PC-9 (cell line): ENCODE measurements around the gene SLC43A1. TPM values are rescaled to one million over a fixed set of nuclear protein-coding genes. Genes with fewer than 3 reads are reported as not detected.
A peak's percentile ranks its signal among the peaks of the same experiment; 100 is the strongest.

ENCODE experiments used
- BruUV-seq: library from RNA; stranded (reverse); fragments of 400-500 nt; replicated peaks from 2 replicates; lab custom pipeline; 2021; lab: Mats Ljungman, UMichigan
- CTCF ChIA-PET: fragments of 300-600 bp; sonication (Branson Sonifier 250); formaldehyde crosslinking; loops from one replicate; lab custom pipeline; 2022; ENCODE audit warnings: antibody characterized with exemption; lab: Charles Lee
- POLR2A ChIA-PET: fragments of 300-600 bp; sonication (Branson Sonifier 250); formaldehyde crosslinking; loops from one replicate; lab custom pipeline; 2022; ENCODE audit warnings: antibody characterized with exemption; ENCODE audit not compliant: unreplicated experiment; lab: Charles Lee
- DNase-seq, 2 experiments: peaks; one replicate each; pipeline versions ENCODE4 v3.0.0 to v3.0.0-alpha.2; 2015 to 2022; ENCODE audit warnings: mixed read lengths in 1 of 2
- H2AFZ ChIP-seq: fragments of 200-600 bp; sonication (generic); 2 replicates; pipeline ENCODE4 v1.8.1; 2017; ENCODE audit warnings: antibody characterized with exemption
- H3F3A ChIP-seq: fragments of 200-600 bp; sonication (generic); 2 replicates; pipeline ENCODE4 v1.8.1; 2017; ENCODE audit warnings: antibody characterized with exemption, mild to moderate bottlenecking, low read depth; ENCODE audit not compliant: insufficient read depth
- H3K27ac ChIP-seq: fragments of 200-600 bp; sonication (generic); 2 replicates; pipeline ENCODE4 v1.6.1; 2016; ENCODE audit warnings: mixed run types
- H3K27me3 ChIP-seq: fragments of 200-600 bp; sonication (generic); 2 replicates; pipeline ENCODE4 v1.6.1; 2016; ENCODE audit warnings: low read depth, mixed run types; ENCODE audit not compliant: insufficient read depth
- H3K36me3 ChIP-seq: fragments of 200-600 bp; sonication (generic); 2 replicates; pipeline ENCODE4 v1.6.1; 2016; ENCODE audit warnings: low read depth, mixed run types
- H3K4me1 ChIP-seq: fragments of 200-600 bp; sonication (generic); replicated peaks from 2 replicates; pipeline ENCODE4 v1.6.1; 2016; ENCODE audit warnings: mixed run types; ENCODE audit not compliant: insufficient read depth
- H3K4me2 ChIP-seq: fragments of 200-600 bp; sonication (generic); 2 replicates; pipeline ENCODE4 v1.6.1; 2017; ENCODE audit warnings: mixed run types
- H3K4me3 ChIP-seq: fragments of 200-600 bp; sonication (generic); 2 replicates; pipeline ENCODE4 v1.6.1; 2016; ENCODE audit warnings: mixed run types
- H3K79me2 ChIP-seq: fragments of 200-600 bp; sonication (generic); 2 replicates; pipeline ENCODE4 v1.6.1; 2017; ENCODE audit warnings: low read depth, mixed run types
- H3K9me2 ChIP-seq: fragments of 200-600 bp; sonication (generic); 2 replicates; pipeline ENCODE4 v1.8.1; 2017; ENCODE audit warnings: mild to moderate bottlenecking; ENCODE audit not compliant: insufficient read depth
- H3K9me3 ChIP-seq: fragments of 200-600 bp; sonication (generic); 2 replicates; pipeline ENCODE4 v1.8.1; 2016; ENCODE audit warnings: low read depth; ENCODE audit not compliant: insufficient read depth
- H4K20me1 ChIP-seq: fragments of 200-600 bp; sonication (generic); 2 replicates; pipeline ENCODE4 v1.8.1; 2017; ENCODE audit not compliant: insufficient read depth
- EZH2 ChIP-seq: fragments of 200-600 bp; sonication (generic); IDR thresholded peaks from 2 replicates; pipeline ENCODE4 v1.8.0; 2017; ENCODE audit warnings: antibody characterized with exemption, low read depth
- intact Hi-C: fragments of 100-400 bp; cut with micrococcal nuclease; formaldehyde crosslinking; loops from one replicate; pipeline ENCODE4 v1.10.0; 2022; ENCODE audit not compliant: unreplicated experiment
- total RNA-seq: library from RNA; stranded (reverse); gene quantifications from 2 replicates; pipeline ENCODE4 v1.2.3, GENCODE V29; 2021
- TF ChIP-seq, protein P1 (sequence below): fragments of 200-600 bp; sonication (generic); conservative IDR thresholded peaks from 2 replicates; pipeline ENCODE4 v1.6.1; 2017; ENCODE audit warnings: mixed run types, antibody characterized with exemption, mild to moderate bottlenecking, moderate library complexity

The SLC43A1 gene
- total RNA-seq, 1 experiment from 2014 or later = 4.0 TPM

- H3K36me3 ChIP-seq = no peaks in the 10 kb centered on the region
- H3K4me2 ChIP-seq = peak overlapping the region; percentile 32
- no peaks in the 10 kb centered on the region for H3K79me2 ChIP-seq
- BruUV-seq = no TSS peak
- intact Hi-C loops = no loop called here
- CTCF ChIA-PET = interaction anchor here (0.6 to 2.1 kb wide), 6 partner anchors 10 to 142 kb away, joined by 3 to 22 read pairs (median 4); no protein-coding TSS in a partner anchor
- no peak overlapping the region for H3K4me3 ChIP-seq
- H3K4me1 ChIP-seq = peaks cover 52% of the 10 kb centered on the region
- no peaks in the 10 kb centered on the region for H3K9me3 ChIP-seq
- TF ChIP-seq, protein P1, sequence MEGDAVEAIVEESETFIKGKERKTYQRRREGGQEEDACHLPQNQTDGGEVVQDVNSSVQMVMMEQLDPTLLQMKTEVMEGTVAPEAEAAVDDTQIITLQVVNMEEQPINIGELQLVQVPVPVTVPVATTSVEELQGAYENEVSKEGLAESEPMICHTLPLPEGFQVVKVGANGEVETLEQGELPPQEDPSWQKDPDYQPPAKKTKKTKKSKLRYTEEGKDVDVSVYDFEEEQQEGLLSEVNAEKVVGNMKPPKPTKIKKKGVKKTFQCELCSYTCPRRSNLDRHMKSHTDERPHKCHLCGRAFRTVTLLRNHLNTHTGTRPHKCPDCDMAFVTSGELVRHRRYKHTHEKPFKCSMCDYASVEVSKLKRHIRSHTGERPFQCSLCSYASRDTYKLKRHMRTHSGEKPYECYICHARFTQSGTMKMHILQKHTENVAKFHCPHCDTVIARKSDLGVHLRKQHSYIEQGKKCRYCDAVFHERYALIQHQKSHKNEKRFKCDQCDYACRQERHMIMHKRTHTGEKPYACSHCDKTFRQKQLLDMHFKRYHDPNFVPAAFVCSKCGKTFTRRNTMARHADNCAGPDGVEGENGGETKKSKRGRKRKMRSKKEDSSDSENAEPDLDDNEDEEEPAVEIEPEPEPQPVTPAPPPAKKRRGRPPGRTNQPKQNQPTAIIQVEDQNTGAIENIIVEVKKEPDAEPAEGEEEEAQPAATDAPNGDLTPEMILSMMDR = no peak
- no peak for TF ChIP-seq EZH2
- H4K20me1 ChIP-seq = no peaks in the 10 kb centered on the region
- no peaks in the 10 kb centered on the region for H3K9me2 ChIP-seq
- no peak overlapping the region for H2AFZ ChIP-seq
- peaks cover 27% of the 10 kb centered on the region for H3F3A ChIP-seq
- DNase-seq = no peak
- no peaks in the 10 kb centered on the region for H3K27me3 ChIP-seq
- POLR2A ChIA-PET = interaction anchor here (0.6 kb wide), 1 partner anchor 280 kb away, joined by 7 read pairs; no protein-coding TSS in a partner anchor
- no peak overlapping the region for H3K27ac ChIP-seq
These were observed 12.6 kb downstream of the SLC43A1 start for GRCh38 chr11:57502870-57503269.

DNA sequence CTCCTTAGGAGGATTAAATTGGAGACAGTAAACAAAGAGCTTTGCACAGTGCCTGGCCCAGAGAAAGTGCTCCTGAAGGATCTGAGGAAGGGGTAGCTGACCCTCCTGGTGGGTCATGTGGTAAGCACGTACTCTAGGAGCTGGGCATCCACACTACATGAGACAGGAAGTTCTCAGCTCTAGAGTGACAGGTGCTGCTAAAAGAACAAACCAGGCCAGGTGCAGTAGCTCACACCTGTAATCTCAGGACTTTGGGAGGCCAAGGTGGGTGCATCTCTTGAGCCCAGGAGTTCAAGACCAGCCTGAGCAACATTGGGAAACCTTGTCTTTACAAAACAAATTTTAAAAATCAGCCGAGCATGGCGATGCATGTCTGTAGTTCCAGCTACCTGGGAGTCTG lies 13.1 kb downstream of the SLC43A1 start:
- ChIA-PET CTCF (interaction anchor here (0.6 to 2.1 kb wide), 8 partner anchors 9 to 1074 kb away, joined by 3 to 22 read pairs (median 3); no protein-coding TSS in a partner anchor), POLR2A (interaction anchor here (0.6 kb wide), 1 partner anchor 20 kb away, joined by 5 read pairs; no protein-coding TSS in a partner anchor)
- Histone ChIP-seq H2AFZ (no peak overlapping the region), H3K9me2 (no peaks in the 10 kb centered on the region), H3K9me3 (no peaks in the 10 kb centered on the region), H3K4me1 (peaks cover 57% of the 10 kb centered on the region), H3K79me2 (no peaks in the 10 kb centered on the region), H3K36me3 (no peaks in the 10 kb centered on the region), H3F3A (peaks cover 27% of the 10 kb centered on the region), H3K4me2 (peak overlapping the region; percentile 32), H3K27ac (peak overlapping the region; percentile 1; the same call in 1 of the 2 replicates), H3K4me3 (no peak overlapping the region), H3K27me3 (no peaks in the 10 kb centered on the region), H4K20me1 (no peaks in the 10 kb centered on the region)
- DNase-seq = no peak
- intact Hi-C loops = no loop called here
- no TSS peak for BruUV-seq
- no peak for TF ChIP-seq EZH2
- TF ChIP-seq, protein P1 = no peak

- ChIA-PET CTCF (interaction anchor here (0.6 to 2.1 kb wide), 8 partner anchors 9 to 1075 kb away, joined by 3 to 22 read pairs (median 3); no protein-coding TSS in a partner anchor), POLR2A (interaction anchor here (0.6 to 0.7 kb wide), 2 partner anchors 19 to 25 kb away, joined by 3 to 5 read pairs; no protein-coding TSS in a partner anchor)
- no TSS peak for BruUV-seq
- Histone ChIP-seq H3K4me3 (no peak overlapping the region), H3K36me3 (no peaks in the 10 kb centered on the region), H3K9me2 (no peaks in the 10 kb centered on the region), H3F3A (peaks cover 27% of the 10 kb centered on the region), H3K27me3 (no peaks in the 10 kb centered on the region), H3K9me3 (no peaks in the 10 kb centered on the region), H3K4me1 (peaks cover 57% of the 10 kb centered on the region), H4K20me1 (no peaks in the 10 kb centered on the region), H2AFZ (no peak overlapping the region), H3K4me2 (peak overlapping the region; percentile 32), H3K27ac (peak overlapping the region; percentile 1; the same call in 1 of the 2 replicates), H3K79me2 (no peaks in the 10 kb centered on the region)
- intact Hi-C loops = no loop called here
- DNase-seq = peak; percentile 80 to 92
- no peak for TF ChIP-seq EZH2
- TF ChIP-seq, protein P1 = no peak
These were observed 13.5 kb downstream of the SLC43A1 start for GRCh38 chr11:57501953-57502352.
